Measurements from ENCODE around the gene EFCAB7.

EFCAB7 gene

DNA sequence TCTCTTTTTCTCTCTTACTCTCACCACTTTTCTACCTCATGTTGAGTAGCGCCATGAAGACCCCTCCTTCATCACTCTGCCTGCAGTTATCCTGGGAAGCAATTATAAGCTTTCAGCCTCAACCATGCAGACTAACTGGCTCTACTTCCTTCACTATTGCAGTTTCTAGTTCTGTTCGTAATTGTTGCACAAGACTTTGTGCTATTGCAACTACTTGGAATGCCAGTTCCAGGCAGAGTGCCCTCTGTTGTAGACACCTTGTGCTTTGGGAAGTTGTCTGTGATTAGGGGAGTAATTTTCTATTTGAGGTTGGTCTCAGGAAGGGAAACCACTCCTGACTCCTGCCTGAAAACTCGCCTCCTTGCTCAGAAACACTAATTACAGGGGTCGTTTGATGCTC is 89.2 kb downstream of the EFCAB7 start:
- DNase-seq, result no peak

DNA sequence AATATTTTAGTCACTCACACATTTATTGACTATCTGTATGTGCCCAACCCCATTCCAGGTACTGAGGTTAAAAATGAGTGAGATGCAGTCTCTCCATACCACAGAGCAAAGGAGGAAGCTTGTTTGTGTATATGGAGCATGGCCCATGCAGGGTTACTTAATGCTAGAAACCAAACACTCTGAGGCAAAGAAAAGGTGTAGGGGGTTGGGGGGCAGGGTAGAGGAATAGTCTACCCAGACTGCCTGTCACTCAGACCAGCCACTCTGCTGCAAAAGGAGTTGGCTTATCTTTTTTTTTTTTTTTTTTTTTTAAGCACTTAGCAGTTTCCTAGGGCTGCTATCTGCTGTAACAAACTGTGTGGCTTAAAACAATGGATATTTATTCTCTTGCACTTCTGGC is 89.6 kb downstream of the EFCAB7 start:
- no peak for DNase-seq

DNA sequence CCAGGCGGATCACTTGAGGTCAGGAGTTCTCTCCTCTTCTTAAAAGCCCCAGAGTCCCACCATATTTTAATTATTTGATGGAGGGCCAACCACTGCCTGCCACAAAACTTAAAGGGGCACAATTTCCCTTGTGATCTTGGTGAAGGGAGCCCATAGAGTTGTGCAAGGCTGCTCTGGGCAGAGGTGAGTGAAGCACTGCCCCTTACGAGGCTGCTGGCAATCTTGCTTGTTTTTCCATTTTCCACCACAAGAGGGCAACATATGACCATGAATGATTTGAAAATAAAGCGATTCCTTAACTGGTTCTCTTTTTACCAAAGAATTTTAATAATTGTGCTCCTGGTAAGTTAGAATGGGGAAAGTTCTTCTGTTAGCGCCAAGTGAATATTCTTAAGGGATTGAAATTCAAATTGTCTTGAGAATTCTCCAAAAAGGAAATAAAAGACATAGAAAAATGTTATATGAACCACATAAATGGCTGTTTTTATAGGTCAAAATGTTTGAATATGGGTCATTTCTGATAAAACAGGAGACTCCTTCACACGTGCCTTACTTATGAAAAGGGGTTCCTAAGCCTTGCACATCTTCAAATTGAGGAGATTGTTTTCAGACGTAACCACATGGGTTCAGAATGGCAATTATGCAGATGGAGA is 92.6 kb downstream of the EFCAB7 start:
- DNase-seq, result peak; percentile 82

DNA sequence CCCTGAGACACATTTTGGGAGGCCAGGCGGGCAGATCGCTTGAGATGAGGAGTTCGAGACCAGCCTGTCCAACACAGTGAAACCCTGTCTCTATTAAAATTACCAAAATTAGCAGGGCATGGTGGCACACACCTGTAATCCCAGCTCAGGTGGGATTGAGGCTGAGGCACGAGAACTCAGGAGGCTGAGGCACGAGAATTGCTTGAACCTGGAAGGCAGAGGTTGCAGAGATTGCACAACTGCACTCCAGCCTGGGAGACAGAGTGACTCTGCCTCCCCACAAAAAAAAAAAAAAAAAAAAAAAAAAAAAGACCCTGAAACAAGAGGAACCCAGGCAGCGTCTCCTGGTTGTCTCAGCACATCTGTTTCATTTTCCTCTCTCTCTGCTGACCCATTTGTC is 94.1 kb downstream of the EFCAB7 start:
- no peak for DNase-seq

DNA sequence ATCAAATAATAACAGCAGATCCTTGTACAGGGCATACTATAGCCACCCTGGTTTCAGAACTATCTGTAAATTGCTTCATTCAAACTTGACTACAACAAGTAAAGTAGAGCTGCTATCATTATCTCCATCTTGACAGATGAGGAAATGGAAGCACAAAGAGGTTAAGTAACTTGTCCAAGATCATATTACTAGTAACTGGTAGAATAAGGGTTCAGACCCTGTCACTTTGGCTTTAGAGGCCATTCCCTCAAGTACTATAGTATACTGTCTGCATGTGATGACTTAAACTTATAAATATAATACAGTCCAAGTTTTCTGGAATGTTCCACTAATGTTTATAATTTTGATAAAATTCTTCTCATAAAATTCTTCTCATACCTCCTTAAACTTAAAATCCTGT is 94.7 kb downstream of the EFCAB7 start:
- DNase-seq, result no peak

DNA sequence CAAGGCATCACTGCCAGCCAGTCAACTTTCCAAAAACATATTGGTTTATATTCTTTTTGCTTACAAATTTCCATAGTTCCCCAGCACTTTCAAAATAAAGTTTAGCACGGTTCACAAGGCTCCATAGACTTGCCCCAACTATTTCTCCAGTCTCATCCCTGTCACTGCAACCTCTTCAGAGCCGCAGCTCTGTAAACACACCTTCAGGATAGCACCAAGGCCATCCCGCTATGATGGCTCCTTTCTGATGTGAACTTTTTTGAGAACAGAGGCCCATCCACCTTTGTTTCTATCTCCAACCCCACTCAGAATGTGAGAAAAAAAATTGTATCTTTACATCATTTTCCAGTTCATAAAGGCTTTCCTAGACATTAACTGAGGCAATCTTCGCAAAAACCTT is 96.2 kb downstream of the EFCAB7 start:
- DNase-seq, result no peak

DNA sequence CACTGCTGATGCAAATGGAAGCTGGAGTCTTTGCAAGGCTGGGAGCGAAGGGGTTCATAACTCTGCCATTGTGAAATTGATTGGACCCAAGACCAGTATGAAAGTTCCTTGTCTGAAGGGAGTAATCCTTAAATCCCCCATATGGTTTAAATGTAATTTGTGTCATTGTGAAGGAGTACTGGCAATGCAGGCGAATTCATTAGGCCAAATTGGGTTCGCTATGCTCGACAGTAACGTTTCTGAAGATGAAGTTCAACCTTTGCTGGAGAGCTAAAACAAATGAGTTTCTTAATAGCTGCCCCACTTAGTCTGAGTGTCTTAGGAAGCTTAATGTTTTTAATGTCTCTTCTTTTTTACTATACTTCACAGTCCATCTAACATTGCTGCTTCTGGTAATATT is 97.3 kb downstream of the EFCAB7 start:
- DNase-seq, result no peak

DNA sequence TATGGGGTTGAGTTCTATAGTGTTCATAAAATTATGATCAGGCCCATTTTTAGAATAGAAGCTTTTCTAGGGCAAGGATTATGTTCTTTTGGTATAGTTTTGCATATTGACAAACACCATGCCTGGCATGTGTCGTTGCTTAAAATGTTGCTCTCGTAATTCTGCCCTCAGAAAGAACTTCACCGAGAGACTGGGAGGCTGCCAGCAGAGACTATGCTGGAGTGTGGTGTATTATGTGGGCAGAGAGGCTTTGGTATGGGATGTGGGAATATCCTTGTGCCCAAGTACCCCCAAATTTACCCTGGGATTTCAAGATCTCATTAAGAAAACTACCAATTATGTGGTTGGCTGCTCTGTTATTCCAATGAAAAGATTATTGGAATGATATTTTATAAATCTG is 97.8 kb downstream of the EFCAB7 start:
- no peak for DNase-seq

DNA sequence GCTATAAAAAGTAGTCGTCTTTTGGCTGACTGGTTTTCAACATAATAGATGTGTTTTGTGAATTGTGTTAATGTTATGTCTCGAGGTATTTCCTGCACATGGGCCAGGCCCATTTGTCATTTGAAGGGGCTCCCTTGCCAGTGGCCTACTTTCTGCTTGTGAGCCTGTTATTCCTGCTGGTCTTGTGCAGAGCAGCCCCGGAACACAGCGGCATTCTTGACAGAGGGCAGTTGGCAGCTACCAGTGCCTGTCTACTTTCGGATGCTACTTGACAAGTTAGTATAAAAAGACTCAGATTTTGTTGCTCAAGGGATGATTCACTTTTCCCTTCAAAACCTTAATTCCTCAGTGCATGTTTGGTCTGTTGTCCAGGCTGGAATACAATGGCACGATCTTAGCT is 98.4 kb downstream of the EFCAB7 start:
- DNase-seq, result no peak
